KOPT-K1 (cell line): ENCODE results near the gene OR10G6.
"Not testable (repeated sequence)": the region's sequence is repeated elsewhere in the genome, so short reads cannot be mapped to it uniquely, and the experiment has no call there.

Experiments used
- H3K27ac ChIP-seq: fragments of 200-600 bp; sonication (generic); 2 replicates; pipeline ENCODE4 v1.5.1; 2016; ENCODE audit warnings: antibody characterized with exemption, mild to moderate bottlenecking, low read depth, low read length; ENCODE audit not compliant: poor library complexity, severe bottlenecking
- H3K36me3 ChIP-seq: fragments of 200-600 bp; sonication (generic); 2 replicates; pipeline ENCODE4 v1.5.1; 2017; ENCODE audit warnings: antibody characterized with exemption, mild to moderate bottlenecking, low read length, moderate library complexity; ENCODE audit not compliant: insufficient read depth
- H3K9me3 ChIP-seq: fragments of 200-600 bp; sonication (generic); 2 replicates; pipeline ENCODE4 v1.5.1; 2017; ENCODE audit warnings: antibody characterized with exemption, low read length, mild to moderate bottlenecking; ENCODE audit not compliant: insufficient read depth, poor library complexity, severe bottlenecking

OR10G6 gene, protein sequence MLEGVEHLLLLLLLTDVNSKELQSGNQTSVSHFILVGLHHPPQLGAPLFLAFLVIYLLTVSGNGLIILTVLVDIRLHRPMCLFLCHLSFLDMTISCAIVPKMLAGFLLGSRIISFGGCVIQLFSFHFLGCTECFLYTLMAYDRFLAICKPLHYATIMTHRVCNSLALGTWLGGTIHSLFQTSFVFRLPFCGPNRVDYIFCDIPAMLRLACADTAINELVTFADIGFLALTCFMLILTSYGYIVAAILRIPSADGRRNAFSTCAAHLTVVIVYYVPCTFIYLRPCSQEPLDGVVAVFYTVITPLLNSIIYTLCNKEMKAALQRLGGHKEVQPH

GRCh38 chr11:123995119-123995518 is at the start of gene OR10G6:
Gene OR10G6 (minus strand): TSS chr11:123995161. CDS start chr11:123995161, 0 bp downstream.
- H3K36me3 ChIP-seq = no peaks in the 10 kb centered on the region
- H3K27ac ChIP-seq = no peak within 1 kb of the TSS
- no peaks in the 10 kb centered on the region for H3K9me3 ChIP-seq

GRCh38 chr11:124043420-124043819 is 48.5 kb upstream of the OR10G6 start:
- H3K27ac ChIP-seq = no peak overlapping the region
- no peaks in the 10 kb centered on the region for H3K9me3 ChIP-seq
- no peaks in the 10 kb centered on the region for H3K36me3 ChIP-seq

- Histone ChIP-seq H3K27ac (no peak within 1 kb of the TSS), H3K9me3 (no peaks in the 10 kb centered on the region), H3K36me3 (no peaks in the 10 kb centered on the region)
Measured at GRCh38 chr11:124041254-124041653, 46.3 kb upstream of the OR10G6 start, which contains the start of gene OR10G7. Gene OR10G7 (minus strand): TSS chr11:124041325. CDS start chr11:124039001, 2,324 bp downstream.

DNA sequence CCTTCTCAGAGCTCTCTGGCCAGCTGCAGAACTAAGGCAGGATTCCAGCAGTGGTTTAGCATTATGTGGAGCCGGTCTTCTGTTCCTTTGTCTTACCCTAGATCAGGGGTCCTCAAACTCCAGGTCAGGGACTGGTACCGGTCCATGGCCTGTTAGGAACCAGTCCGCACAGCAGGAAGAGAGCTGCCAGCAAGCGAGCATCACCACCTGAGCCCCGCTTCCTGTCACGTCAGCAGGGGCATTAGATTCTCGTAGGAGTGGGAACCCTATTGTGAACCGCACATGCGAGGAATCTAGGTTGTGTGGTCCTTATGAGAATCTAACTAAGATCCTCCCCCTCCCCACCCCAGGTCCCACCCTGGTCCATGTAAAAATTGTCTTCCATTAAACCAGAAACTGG is 44.6 kb upstream of the OR10G6 start:
- Histone ChIP-seq H3K27ac (no peak overlapping the region), H3K9me3 (no peaks in the 10 kb centered on the region), H3K36me3 (no peaks in the 10 kb centered on the region)

DNA sequence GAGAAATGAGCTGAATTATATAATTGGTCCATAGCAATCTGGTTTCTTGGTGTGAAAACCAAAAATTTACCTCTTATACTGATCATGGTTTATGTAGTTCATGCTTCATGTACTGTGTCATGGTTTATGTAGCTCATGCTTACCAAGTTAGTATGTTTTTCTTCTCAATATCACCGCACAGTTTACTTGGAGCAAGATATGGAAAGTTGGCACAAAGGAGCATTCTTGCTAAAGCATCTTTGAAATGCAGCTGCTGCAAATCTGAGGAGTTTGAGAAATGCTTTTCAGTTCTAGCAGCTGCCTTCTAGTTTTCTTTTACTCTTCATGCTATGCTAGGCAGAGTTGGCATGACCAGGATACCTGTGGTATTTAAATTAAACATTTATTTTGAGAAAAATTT is 41.7 kb upstream of the OR10G6 start:
- Histone ChIP-seq H3K9me3 (no peaks in the 10 kb centered on the region), H3K27ac (no peak overlapping the region), H3K36me3 (no peaks in the 10 kb centered on the region)

- Histone ChIP-seq H3K27ac (no peak within 1 kb of the TSS), H3K36me3 (no peaks in the 10 kb centered on the region), H3K9me3 (no peaks in the 10 kb centered on the region)
Measured at GRCh38 chr11:124026498-124026897, 31.5 kb upstream of the OR10G6 start, which contains the start of gene OR10G8. Gene OR10G8 (plus strand): TSS chr11:124026798. CDS start chr11:124029623, 2,825 bp downstream.

- not testable (repeated sequence) for H3K27ac ChIP-seq, H3K36me3 ChIP-seq, H3K9me3 ChIP-seq
Measured at GRCh38 chr11:124015837-124016236, 20.9 kb upstream of the OR10G6 start.

DNA sequence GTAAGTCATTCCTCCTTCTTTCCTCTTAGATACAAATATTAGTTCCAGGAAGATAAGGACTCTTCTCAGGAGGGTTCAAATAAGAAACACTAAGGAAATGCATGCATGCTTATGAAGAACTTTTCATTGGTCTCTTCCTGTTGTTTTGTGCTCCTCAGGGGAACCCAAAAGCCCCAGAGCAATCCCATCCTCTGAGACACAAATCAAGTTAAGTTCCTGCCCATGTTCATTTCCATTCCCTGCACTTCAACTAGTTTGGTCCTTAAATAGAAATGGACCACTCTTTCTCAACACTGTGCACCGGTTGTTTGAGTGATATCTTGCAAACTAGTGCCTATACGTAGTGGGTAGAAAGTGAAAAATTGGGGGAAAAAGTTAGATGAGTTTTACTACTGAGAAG is 17.7 kb upstream of the OR10G6 start, which contains the start of gene OR10G4:
Gene OR10G4, plus strand, starts transcription at position 301 of the 400 bp plus-strand sequence. CDS start 2,578 bp downstream, outside the sequence.
- Histone ChIP-seq H3K36me3 (no peaks in the 10 kb centered on the region), H3K9me3 (no peaks in the 10 kb centered on the region), H3K27ac (no peak within 1 kb of the TSS)

GRCh38 chr11:123979311-123979710 is 15.7 kb downstream of the OR10G6 start:
- Histone ChIP-seq H3K36me3 (no peaks in the 10 kb centered on the region), H3K27ac (no peak overlapping the region), H3K9me3 (no peaks in the 10 kb centered on the region)

DNA sequence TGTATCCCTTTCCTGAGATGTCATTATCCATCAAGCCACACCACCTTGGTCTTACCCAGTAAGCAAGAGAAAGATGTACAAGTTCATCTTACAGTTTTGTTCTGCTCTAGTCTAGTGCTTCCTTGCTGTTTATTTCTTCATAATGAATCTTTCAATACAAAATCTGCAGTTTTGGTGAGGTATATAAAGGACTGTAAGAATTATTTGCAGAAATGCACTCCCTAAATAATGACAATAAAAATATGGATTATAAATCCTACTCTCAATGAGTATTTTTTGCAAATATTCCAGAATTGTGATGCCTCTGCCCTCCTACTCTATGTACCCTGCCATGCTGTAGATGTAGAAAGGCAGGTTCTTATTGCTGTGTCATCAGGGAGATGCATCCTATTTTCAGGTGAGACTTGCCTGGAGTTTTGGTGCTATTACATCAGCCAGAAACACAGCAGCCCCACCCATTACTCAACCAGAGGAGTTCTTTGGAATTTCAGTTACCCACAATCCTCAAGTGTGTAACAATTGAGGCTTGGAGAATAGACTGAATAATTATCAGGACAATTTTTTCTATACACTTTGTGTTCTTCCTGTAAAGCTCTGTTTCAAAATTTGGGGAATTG is 17.1 kb downstream of the OR10G6 start, which contains the start of gene OR10S1:
Gene OR10S1, minus strand, starts transcription at position 51 of the 617 bp plus-strand sequence. CDS start 117 bp downstream, outside the sequence.
- Histone ChIP-seq H3K36me3 (no peaks in the 10 kb centered on the region), H3K9me3 (no peaks in the 10 kb centered on the region), H3K27ac (no peak within 1 kb of the TSS)

GRCh38 chr11:123976770-123977560 is 18.0 kb downstream of the OR10G6 start:
- no peaks in the 10 kb centered on the region for H3K9me3 ChIP-seq
- no peak overlapping the region for H3K27ac ChIP-seq
- no peaks in the 10 kb centered on the region for H3K36me3 ChIP-seq

DNA sequence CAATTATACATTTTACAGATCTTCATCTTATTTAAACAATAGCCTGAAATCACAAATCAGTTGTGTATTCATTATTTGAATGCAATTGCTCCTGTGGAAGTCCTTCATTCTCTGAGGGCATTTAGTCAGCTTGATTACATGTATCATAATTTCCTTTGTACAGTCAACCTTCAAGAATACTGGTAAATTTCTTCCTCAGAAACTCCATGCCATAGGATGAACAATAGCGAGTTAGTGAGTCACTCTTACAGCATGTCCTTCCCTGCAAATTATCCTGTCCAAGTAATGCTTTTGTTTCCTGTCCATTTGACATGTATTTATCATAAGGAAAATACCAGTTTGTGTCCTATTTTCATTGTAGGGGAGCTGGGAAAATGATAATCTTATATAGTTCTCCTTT is 21.1 kb downstream of the OR10G6 start:
- Histone ChIP-seq H3K27ac (no peak overlapping the region), H3K9me3 (no peaks in the 10 kb centered on the region), H3K36me3 (no peaks in the 10 kb centered on the region)

GRCh38 chr11:123956752-123957151 is 38.2 kb downstream of the OR10G6 start:
- Histone ChIP-seq H3K36me3 (no peaks in the 10 kb centered on the region), H3K27ac (no peak overlapping the region), H3K9me3 (no peaks in the 10 kb centered on the region)

- Histone ChIP-seq H3K36me3 (no peaks in the 10 kb centered on the region), H3K9me3 (no peaks in the 10 kb centered on the region), H3K27ac (no peak overlapping the region)
Measured at GRCh38 chr11:123945132-123945531, 49.8 kb downstream of the OR10G6 start.
